Left colon (tissue), 2 donors: ENCODE data around the gene NOL7. TPM values are rescaled to one million over a fixed set of nuclear protein-coding genes. Genes with fewer than 3 reads are reported as not detected.

Source experiments
- total RNA-seq, 2 donors: library from RNA; stranded (reverse); fragmentation: NEBNext Ultra II Directional; extraction: Animal tissue kit (Norgen Biotek cat#: 25700); gene quantifications; one replicate each; pipeline ENCODE4 v1.2.1, GENCODE V29; 2021
- donor health status: DM: no; HTN: no; CAD: no.
- donor health status: DM: yes; HTN: yes; CAD: no.

NOL7 gene
- total RNA-seq, 2 donors from 2014 or later, result 49.5 to 55.6 TPM

Other genes starting within 250 kb of the NOL7 start
- gene GFOD1, start 127.7 kb upstream of the NOL7 start, total RNA-seq, result 10 to 100 TPM in 1 of 2 donors, 1 to 10 TPM in 1; 9.2 to 15.9 TPM
- gene SIRT5, start 40.7 kb upstream of the NOL7 start, total RNA-seq, result 10 to 100 TPM; 13.0 to 16.5 TPM
- gene RANBP9, start 96.5 kb downstream of the NOL7 start, total RNA-seq, result 10 to 100 TPM; 32.5 to 33.9 TPM
- gene MCUR1, start 199.2 kb downstream of the NOL7 start, total RNA-seq, result 10 to 100 TPM; 41.3 to 47.9 TPM